Endometrial microvascular endothelial cells (primary cell): Measurements from ENCODE around the gene SORT1. TPM values are rescaled to one million over a fixed set of nuclear protein-coding genes. Genes with fewer than 3 reads are reported as not detected.

Experiments
- in situ Hi-C: cut with HindIII; loops from 2 replicates; pipeline ENCODE4 v1.10.0; 2017; ENCODE audit warnings: low sequenced_read_pairs, low pct_unique_long_range_greater_than_20kb; ENCODE audit errors: inconsistent ontology term
- total RNA-seq: library from RNA; depleted of rRNA; stranded (reverse); fragments of >200 nt; gene quantifications from one replicate; pipeline ENCODE4 v1.2.3, GENCODE V29; 2015; ENCODE audit errors: inconsistent ontology term

SORT1 gene
- total RNA-seq, 1 donor from 2014 or later = 12.4 TPM

- in situ Hi-C loops = no loop called here
Observed at GRCh38 chr1:109282952-109283747, 114.6 kb downstream of the SORT1 start, which contains the start of gene PSRC1. Gene PSRC1 (minus strand): TSS chr1:109283145.

GRCh38 chr1:109282497-109282951 is 115.2 kb downstream of the SORT1 start:
- in situ Hi-C loops = no loop called here

- in situ Hi-C loops = no loop called here
Observed at GRCh38 chr1:109281680-109282496, 115.8 kb downstream of the SORT1 start.

GRCh38 chr1:109280862-109281261 is 116.9 kb downstream of the SORT1 start:
- in situ Hi-C loops = no loop called here

GRCh38 chr1:109279615-109280278 is 118.0 kb downstream of the SORT1 start:
- in situ Hi-C loops = no loop called here

- in situ Hi-C loops = no loop called here
Observed at GRCh38 chr1:109277434-109278204, 120.1 kb downstream of the SORT1 start.

- in situ Hi-C loops = no loop called here
Observed at GRCh38 chr1:109275706-109276345, 121.9 kb downstream of the SORT1 start.

- in situ Hi-C loops = no loop called here
Observed at GRCh38 chr1:109274533-109275476, 122.9 kb downstream of the SORT1 start.

GRCh38 chr1:109273570-109274288 is 124.0 kb downstream of the SORT1 start:
- in situ Hi-C loops = no loop called here

- in situ Hi-C loops = no loop called here
Observed at GRCh38 chr1:109272831-109273547, 124.7 kb downstream of the SORT1 start.

- in situ Hi-C loops = no loop called here
Observed at GRCh38 chr1:109272021-109272799, 125.5 kb downstream of the SORT1 start.

- in situ Hi-C loops = no loop called here
Observed at GRCh38 chr1:109271458-109271857, 126.3 kb downstream of the SORT1 start.

- in situ Hi-C loops = no loop called here
Observed at GRCh38 chr1:109270623-109271317, 126.9 kb downstream of the SORT1 start.

- in situ Hi-C loops = no loop called here
Observed at GRCh38 chr1:109269981-109270622, 127.6 kb downstream of the SORT1 start.
